ENCODE measurements around the gene KAT2B. TPM values are rescaled to one million over a fixed set of nuclear protein-coding genes. Genes with fewer than 3 reads are reported as not detected.

KAT2B gene
- total RNA-seq (10 to 100 TPM; 22.5 to 42.6 TPM), polyA plus RNA-seq (10 to 100 TPM in 1 of 2 donors, 1 to 10 TPM in 1; 9.3 to 12.0 TPM)
- long read RNA-seq, donor 1, partial matches to known transcripts = 0 of 2 reads
- long read RNA-seq, donor 1, other reads (novel, unspliced or antisense) = 0 of 2 reads
- long read RNA-seq, donor 2, partial matches to known transcripts = 0 of 1 reads
- long read RNA-seq, donor 2, other reads (novel, unspliced or antisense) = 0 of 1 reads
- long read RNA-seq, donor 3 = 0 reads
- long read RNA-seq, donor 4 = 0 reads
- long read RNA-seq, donor 5, partial matches to known transcripts = 10 of 10 reads
- long read RNA-seq, donor 5, other reads (novel, unspliced or antisense) = 0 of 10 reads

DNA sequence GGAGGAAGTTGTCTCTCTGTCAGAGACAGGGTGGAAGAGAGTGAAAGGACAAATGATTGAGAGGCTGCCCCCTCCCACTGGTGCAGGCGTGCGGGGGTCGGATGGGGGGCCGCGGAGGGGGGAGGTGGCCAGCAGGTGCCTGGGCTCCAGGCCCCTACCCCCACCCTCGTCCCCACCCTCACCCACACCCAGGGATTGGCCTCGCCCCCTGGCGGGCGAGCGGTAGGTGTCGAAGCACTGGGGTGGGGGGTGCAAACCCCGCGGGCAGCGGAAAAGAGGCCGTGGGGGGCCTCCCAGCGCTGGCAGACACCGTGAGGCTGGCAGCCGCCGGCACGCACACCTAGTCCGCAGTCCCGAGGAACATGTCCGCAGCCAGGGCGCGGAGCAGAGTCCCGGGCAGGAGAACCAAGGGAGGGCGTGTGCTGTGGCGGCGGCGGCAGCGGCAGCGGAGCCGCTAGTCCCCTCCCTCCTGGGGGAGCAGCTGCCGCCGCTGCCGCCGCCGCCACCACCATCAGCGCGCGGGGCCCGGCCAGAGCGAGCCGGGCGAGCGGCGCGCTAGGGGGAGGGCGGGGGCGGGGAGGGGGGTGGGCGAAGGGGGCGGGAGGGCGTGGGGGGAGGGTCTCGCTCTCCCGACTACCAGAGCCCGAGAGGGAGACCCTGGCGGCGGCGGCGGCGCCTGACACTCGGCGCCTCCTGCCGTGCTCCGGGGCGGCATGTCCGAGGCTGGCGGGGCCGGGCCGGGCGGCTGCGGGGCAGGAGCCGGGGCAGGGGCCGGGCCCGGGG, at the start of gene KAT2B:
TSS of gene KAT2B (plus strand) at position 682 of the 783 bp plus-strand sequence. CDS start at position 714, 32 bp downstream.
- peak within 1 kb of the TSS; percentile 61 to 80 for H3K9ac ChIP-seq (ENCODE audit: insufficient read depth in 1 of 2, low read length in 2 of 2)
- peak within 1 kb of the TSS; percentile 94 for H3K4me3 ChIP-seq
- peaks cover 7 to 34% (median 18%) of the 10 kb centered on the region in 5 donors for H3K4me1 ChIP-seq (ENCODE audit: control insufficient read depth in 5 of 5, insufficient read depth in 5 of 5, low read length in 5 of 5)
- no peaks in the 10 kb centered on the region for H3K9me3 ChIP-seq (ENCODE audit: control insufficient read depth in 4 of 4, insufficient read depth in 3 of 4, low read length in 3 of 4)
- TF ChIP-seq CTCF (IDR thresholded peaks at IDR 0.05; ENCODE audit: control extremely low read depth, extremely low read depth) = no peak
- no peaks in the 10 kb centered on the region for H3K36me3 ChIP-seq (ENCODE audit: control insufficient read depth in 4 of 4, insufficient read depth in 4 of 4, low read length in 4 of 4)
- 1% methylated on average over 18 to 69 of the region's 75 CpGs for WGBS, 2 donors
- peak; percentile 76 for ATAC-seq (ENCODE audit: insufficient read depth, low FRiP score)
- H3K27me3 ChIP-seq (ENCODE audit: control insufficient read depth in 3 of 3, insufficient read depth in 3 of 3, low read length in 2 of 3) = no peaks in the 10 kb centered on the region
- DNase-seq = peak; percentile 83 to 88 (median 87)
- peak within 1 kb of the TSS; percentile 99 to 100 for H3K27ac ChIP-seq (ENCODE audit: low read depth in 1 of 2, low read length in 1 of 2)

DNA sequence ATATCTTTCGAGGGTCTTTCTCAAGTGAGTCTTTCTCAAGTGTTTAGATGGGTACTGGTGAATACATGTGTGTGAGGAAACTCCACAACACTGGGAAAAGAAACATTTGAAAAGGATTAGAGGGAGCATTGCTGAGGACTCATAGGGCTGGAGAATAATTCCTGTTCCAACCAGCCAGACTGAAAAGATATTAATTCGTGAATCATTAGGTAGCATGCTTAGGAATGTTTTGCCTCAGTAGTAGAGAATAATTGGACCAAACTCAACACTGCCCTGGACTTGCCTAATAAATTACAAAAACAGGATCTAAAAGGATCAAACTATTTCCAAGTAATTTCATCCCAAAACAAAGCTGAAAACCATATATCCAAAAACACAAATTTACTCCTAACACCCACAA, 45.5 kb upstream of the KAT2B start:
- Histone ChIP-seq H3K27ac (ENCODE audit: low read depth in 1 of 2, low read length in 1 of 2) (no peak overlapping the region), H3K27me3 (ENCODE audit: control insufficient read depth in 3 of 3, insufficient read depth in 3 of 3, low read length in 2 of 3) (no peaks in the 10 kb centered on the region), H3K4me3 (no peak overlapping the region), H3K4me1 (ENCODE audit: control insufficient read depth in 5 of 5, insufficient read depth in 5 of 5, low read length in 5 of 5) (peaks cover 0 to 5% (median 0%) of the 10 kb centered on the region in 5 donors), H3K36me3 (ENCODE audit: control insufficient read depth in 4 of 4, insufficient read depth in 4 of 4, low read length in 4 of 4) (no peaks in the 10 kb centered on the region), H3K9ac (ENCODE audit: insufficient read depth in 1 of 2, low read length in 2 of 2) (no peak overlapping the region), H3K9me3 (ENCODE audit: control insufficient read depth in 4 of 4, insufficient read depth in 3 of 4, low read length in 3 of 4) (no peaks in the 10 kb centered on the region)
- WGBS, 2 donors = 90 to 92% methylated on average over 2 of the region's 2 CpGs
- ATAC-seq (ENCODE audit: insufficient read depth, low FRiP score) = no peak
- DNase-seq = no peak
- no peak for TF ChIP-seq CTCF (IDR thresholded peaks at IDR 0.05; ENCODE audit: control extremely low read depth, extremely low read depth)

DNA sequence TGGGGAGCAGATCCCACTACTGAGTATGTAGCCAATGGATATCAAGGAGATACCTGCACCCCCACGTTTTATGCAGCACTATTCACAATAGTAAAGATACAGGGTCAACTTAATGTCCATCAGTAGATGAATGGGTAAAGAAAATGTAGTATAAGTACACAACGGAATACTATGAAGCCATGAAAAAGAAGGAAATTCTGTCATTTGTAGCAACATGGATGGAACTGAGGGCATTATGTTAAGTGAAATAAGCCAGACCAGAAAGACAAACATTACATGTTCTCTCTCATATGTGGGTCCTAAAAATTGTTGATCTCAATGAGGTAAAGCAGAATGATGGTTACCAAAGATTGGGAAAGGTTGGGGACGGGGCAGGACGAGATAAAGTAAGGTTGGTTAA, 42.7 kb upstream of the KAT2B start:
- DNase-seq (no peak), ATAC-seq (ENCODE audit: insufficient read depth, low FRiP score) (no peak)
- no peaks in the 10 kb centered on the region for H3K36me3 ChIP-seq (ENCODE audit: control insufficient read depth in 4 of 4, insufficient read depth in 4 of 4, low read length in 4 of 4)
- peaks cover 0 to 2% (median 0%) of the 10 kb centered on the region in 5 donors for H3K4me1 ChIP-seq (ENCODE audit: control insufficient read depth in 5 of 5, insufficient read depth in 5 of 5, low read length in 5 of 5)
- no peak overlapping the region for H3K27ac ChIP-seq (ENCODE audit: low read depth in 1 of 2, low read length in 1 of 2)
- no peak overlapping the region for H3K4me3 ChIP-seq
- H3K27me3 ChIP-seq (ENCODE audit: control insufficient read depth in 3 of 3, insufficient read depth in 3 of 3, low read length in 2 of 3) = no peaks in the 10 kb centered on the region
- TF ChIP-seq CTCF (IDR thresholded peaks at IDR 0.05; ENCODE audit: control extremely low read depth, extremely low read depth) = no peak
- H3K9ac ChIP-seq (ENCODE audit: insufficient read depth in 1 of 2, low read length in 2 of 2) = no peak overlapping the region
- 95% methylated on average over 4 of the region's 4 CpGs for WGBS, 2 donors
- no peaks in the 10 kb centered on the region for H3K9me3 ChIP-seq (ENCODE audit: control insufficient read depth in 4 of 4, insufficient read depth in 3 of 4, low read length in 3 of 4)
